HepG2 (cell line): ENCODE data around the gene MARK2. TPM values are rescaled to one million over a fixed set of nuclear protein-coding genes. Genes with fewer than 3 reads are reported as not detected.
A peak's percentile ranks its signal among the peaks of the same experiment; 100 is the strongest.

Experiments
- ADNP ChIP-seq: sonication (generic); formaldehyde crosslinking; IDR thresholded peaks from 2 replicates; pipeline ENCODE4 v1.4.0; 2020; ENCODE audit warnings: missing genetic modification reagents
- ATF7 ChIP-seq, 2 experiments: fragments of 450-650 bp in 1 of 2; sonication (generic) in 1 of 2; formaldehyde crosslinking in 1 of 2; IDR thresholded peaks; 2 replicates each; pipeline versions ENCODE4 v1.4.0 to v1.6.1; 2016 to 2020; ENCODE audit warnings: antibody characterized with exemption in 1 of 2, mild to moderate bottlenecking in 1 of 2, missing genetic modification reagents in 1 of 2
- ELF3 ChIP-seq: IDR thresholded peaks from 2 replicates; pipeline ENCODE4 v1.6.1; 2016; ENCODE audit warnings: missing genetic modification reagents, missing compliant biosample characterization
- KDM4B ChIP-seq: sonication (generic); formaldehyde crosslinking; IDR thresholded peaks from 2 replicates; pipeline ENCODE4 v1.4.0; 2020; ENCODE audit warnings: missing genetic modification reagents
- NFE2 ChIP-seq: sonication (generic); formaldehyde crosslinking; IDR thresholded peaks from 2 replicates; pipeline ENCODE4 v1.4.0; 2020; ENCODE audit warnings: missing genetic modification reagents
- NFE2L2 ChIP-seq: fragments of 150-350 bp; IDR thresholded peaks from 2 replicates; pipeline ENCODE4 v1.6.1; 2014; ENCODE audit warnings: low read length
- RFX1 ChIP-seq: fragments of 450-650 bp; IDR thresholded peaks from 2 replicates; pipeline ENCODE4 v1.6.1; 2017
- TARDBP ChIP-seq: sonication (generic); formaldehyde crosslinking; IDR thresholded peaks from 2 replicates; pipeline ENCODE4 v1.8.0; 2022; ENCODE audit warnings: mild to moderate bottlenecking, missing genetic modification reagents
- ZBTB1 ChIP-seq: sonication (generic); formaldehyde crosslinking; IDR thresholded peaks from 2 replicates; pipeline ENCODE4 v1.4.0; 2020; ENCODE audit warnings: missing genetic modification reagents, borderline replicate concordance
- ZBTB8A ChIP-seq: sonication (generic); formaldehyde crosslinking; IDR thresholded peaks from 2 replicates; pipeline ENCODE4 v1.4.0; 2020; ENCODE audit warnings: mild to moderate bottlenecking, low read depth, missing genetic modification reagents, borderline replicate concordance
- polyA plus RNA-seq, 8 experiments: library from polyadenylated mRNA; depleted of rRNA in 3 of 8; stranded (reverse) in 7 of 8; unstranded in 1 of 8; fragments of >200 nt; fragmentation: Illumina TruSeq in 4 of 8; extraction: Trizol in 4 of 8; gene quantifications; 2 replicates each; pipeline versions ENCODE4 v1.2.1 to v1.2.3, GENCODE V29; 2011 to 2016; ENCODE audit warnings: low read depth in 4 of 8, missing spikeins in 1 of 8, mixed read lengths in 1 of 8; ENCODE audit not compliant: insufficient read depth in 1 of 8
- total RNA-seq, 5 experiments: library from RNA; depleted of rRNA; stranded (reverse); fragments of >200 nt; fragmentation: Illumina TruSeq; extraction: Trizol; gene quantifications; 2 replicates each; pipeline ENCODE4 v1.2.3, GENCODE V29; 2016; ENCODE audit warnings: low read depth in 1 of 5
- TF ChIP-seq, protein P1 (sequence below): sonication (generic); formaldehyde crosslinking; IDR thresholded peaks from 2 replicates; pipeline ENCODE4 v1.5.1; 2020; ENCODE audit warnings: mild to moderate bottlenecking, missing genetic modification reagents, moderate library complexity
- TF ChIP-seq, protein P2 (sequence below): sonication (generic); formaldehyde crosslinking; conservative IDR thresholded peaks from 2 replicates; pipeline ENCODE4 v1.4.0; 2020; ENCODE audit warnings: missing genetic modification reagents
- TF ChIP-seq, protein P3 (sequence below): sonication (generic); formaldehyde crosslinking; IDR thresholded peaks from 2 replicates; pipeline ENCODE4 v1.4.0; 2020; ENCODE audit warnings: missing genetic modification reagents
- TF ChIP-seq, protein P4 (sequence below): sonication (generic); formaldehyde crosslinking; IDR thresholded peaks from 2 replicates; pipeline ENCODE4 v1.4.0; 2020; ENCODE audit warnings: missing genetic modification reagents
- TF ChIP-seq, protein P5 (sequence below): sonication (generic); formaldehyde crosslinking; IDR thresholded peaks from 2 replicates; pipeline ENCODE4 v1.4.0; 2020; ENCODE audit warnings: missing genetic modification reagents
- TF ChIP-seq, protein P6 (sequence below): IDR thresholded peaks from 2 replicates; pipeline ENCODE4 v1.6.1; 2016; ENCODE audit warnings: missing compliant biosample characterization, missing genetic modification reagents, borderline replicate concordance

Gene MARK2
- total and polyA plus RNA-seq, 2 of the 13 experiments (the other 11 are each of a cell fraction or from before 2014, with no cell fraction given): 13.5 to 13.9 TPM

DNA sequence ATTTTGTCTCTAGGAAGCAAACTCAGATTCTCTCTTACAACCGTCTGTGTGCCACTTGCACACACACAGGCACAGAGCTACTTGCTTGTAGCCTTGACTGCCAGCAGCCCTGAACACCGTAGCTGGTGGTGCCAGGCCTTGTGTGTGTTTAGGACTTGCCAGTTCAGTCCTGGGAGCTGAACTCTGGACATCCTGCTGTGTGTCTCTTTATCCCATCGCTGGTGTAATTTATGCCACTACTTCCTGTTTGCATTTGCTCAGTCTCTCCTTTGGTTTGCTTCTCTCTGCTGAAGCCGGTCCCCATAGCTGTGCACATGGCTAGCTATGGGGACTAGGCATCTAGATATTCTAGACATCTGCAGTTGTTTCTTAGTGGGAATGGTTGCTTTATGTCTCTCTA, 24.0 kb downstream of the MARK2 start (continued):
- TF ChIP-seq, protein P1, sequence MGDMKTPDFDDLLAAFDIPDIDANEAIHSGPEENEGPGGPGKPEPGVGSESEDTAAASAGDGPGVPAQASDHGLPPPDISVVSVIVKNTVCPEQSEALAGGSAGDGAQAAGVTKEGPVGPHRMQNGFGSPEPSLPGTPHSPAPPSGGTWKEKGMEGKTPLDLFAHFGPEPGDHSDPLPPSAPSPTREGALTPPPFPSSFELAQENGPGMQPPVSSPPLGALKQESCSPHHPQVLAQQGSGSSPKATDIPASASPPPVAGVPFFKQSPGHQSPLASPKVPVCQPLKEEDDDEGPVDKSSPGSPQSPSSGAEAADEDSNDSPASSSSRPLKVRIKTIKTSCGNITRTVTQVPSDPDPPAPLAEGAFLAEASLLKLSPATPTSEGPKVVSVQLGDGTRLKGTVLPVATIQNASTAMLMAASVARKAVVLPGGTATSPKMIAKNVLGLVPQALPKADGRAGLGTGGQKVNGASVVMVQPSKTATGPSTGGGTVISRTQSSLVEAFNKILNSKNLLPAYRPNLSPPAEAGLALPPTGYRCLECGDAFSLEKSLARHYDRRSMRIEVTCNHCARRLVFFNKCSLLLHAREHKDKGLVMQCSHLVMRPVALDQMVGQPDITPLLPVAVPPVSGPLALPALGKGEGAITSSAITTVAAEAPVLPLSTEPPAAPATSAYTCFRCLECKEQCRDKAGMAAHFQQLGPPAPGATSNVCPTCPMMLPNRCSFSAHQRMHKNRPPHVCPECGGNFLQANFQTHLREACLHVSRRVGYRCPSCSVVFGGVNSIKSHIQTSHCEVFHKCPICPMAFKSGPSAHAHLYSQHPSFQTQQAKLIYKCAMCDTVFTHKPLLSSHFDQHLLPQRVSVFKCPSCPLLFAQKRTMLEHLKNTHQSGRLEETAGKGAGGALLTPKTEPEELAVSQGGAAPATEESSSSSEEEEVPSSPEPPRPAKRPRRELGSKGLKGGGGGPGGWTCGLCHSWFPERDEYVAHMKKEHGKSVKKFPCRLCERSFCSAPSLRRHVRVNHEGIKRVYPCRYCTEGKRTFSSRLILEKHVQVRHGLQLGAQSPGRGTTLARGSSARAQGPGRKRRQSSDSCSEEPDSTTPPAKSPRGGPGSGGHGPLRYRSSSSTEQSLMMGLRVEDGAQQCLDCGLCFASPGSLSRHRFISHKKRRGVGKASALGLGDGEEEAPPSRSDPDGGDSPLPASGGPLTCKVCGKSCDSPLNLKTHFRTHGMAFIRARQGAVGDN (CRISPR knock-in tag): peak; percentile 49; the same call in 1 of the 2 replicates
- TF ChIP-seq TARDBP (CRISPR knock-in tag): no peak
- TF ChIP-seq, protein P2, sequence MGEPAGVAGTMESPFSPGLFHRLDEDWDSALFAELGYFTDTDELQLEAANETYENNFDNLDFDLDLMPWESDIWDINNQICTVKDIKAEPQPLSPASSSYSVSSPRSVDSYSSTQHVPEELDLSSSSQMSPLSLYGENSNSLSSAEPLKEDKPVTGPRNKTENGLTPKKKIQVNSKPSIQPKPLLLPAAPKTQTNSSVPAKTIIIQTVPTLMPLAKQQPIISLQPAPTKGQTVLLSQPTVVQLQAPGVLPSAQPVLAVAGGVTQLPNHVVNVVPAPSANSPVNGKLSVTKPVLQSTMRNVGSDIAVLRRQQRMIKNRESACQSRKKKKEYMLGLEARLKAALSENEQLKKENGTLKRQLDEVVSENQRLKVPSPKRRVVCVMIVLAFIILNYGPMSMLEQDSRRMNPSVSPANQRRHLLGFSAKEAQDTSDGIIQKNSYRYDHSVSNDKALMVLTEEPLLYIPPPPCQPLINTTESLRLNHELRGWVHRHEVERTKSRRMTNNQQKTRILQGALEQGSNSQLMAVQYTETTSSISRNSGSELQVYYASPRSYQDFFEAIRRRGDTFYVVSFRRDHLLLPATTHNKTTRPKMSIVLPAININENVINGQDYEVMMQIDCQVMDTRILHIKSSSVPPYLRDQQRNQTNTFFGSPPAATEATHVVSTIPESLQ (CRISPR knock-in tag): no peak
- TF ChIP-seq ATF7 (IDR thresholded peaks at IDR 0.05): no peak
- TF ChIP-seq ATF7 (CRISPR knock-in tag; IDR thresholded peaks at IDR 0.05): no peak
- TF ChIP-seq ELF3 (CRISPR knock-in tag): peak; percentile 98
- TF ChIP-seq NFE2 (CRISPR knock-in tag): no peak
- no peak for TF ChIP-seq RFX1
- TF ChIP-seq, protein P3, sequence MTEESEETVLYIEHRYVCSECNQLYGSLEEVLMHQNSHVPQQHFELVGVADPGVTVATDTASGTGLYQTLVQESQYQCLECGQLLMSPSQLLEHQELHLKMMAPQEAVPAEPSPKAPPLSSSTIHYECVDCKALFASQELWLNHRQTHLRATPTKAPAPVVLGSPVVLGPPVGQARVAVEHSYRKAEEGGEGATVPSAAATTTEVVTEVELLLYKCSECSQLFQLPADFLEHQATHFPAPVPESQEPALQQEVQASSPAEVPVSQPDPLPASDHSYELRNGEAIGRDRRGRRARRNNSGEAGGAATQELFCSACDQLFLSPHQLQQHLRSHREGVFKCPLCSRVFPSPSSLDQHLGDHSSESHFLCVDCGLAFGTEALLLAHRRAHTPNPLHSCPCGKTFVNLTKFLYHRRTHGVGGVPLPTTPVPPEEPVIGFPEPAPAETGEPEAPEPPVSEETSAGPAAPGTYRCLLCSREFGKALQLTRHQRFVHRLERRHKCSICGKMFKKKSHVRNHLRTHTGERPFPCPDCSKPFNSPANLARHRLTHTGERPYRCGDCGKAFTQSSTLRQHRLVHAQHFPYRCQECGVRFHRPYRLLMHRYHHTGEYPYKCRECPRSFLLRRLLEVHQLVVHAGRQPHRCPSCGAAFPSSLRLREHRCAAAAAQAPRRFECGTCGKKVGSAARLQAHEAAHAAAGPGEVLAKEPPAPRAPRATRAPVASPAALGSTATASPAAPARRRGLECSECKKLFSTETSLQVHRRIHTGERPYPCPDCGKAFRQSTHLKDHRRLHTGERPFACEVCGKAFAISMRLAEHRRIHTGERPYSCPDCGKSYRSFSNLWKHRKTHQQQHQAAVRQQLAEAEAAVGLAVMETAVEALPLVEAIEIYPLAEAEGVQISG (CRISPR knock-in tag): 0 out of 2 replicates have a peak, but pooled peaks have one; percentile 47
- no peak for TF ChIP-seq KDM4B (CRISPR knock-in tag)
- TF ChIP-seq, protein P4, sequence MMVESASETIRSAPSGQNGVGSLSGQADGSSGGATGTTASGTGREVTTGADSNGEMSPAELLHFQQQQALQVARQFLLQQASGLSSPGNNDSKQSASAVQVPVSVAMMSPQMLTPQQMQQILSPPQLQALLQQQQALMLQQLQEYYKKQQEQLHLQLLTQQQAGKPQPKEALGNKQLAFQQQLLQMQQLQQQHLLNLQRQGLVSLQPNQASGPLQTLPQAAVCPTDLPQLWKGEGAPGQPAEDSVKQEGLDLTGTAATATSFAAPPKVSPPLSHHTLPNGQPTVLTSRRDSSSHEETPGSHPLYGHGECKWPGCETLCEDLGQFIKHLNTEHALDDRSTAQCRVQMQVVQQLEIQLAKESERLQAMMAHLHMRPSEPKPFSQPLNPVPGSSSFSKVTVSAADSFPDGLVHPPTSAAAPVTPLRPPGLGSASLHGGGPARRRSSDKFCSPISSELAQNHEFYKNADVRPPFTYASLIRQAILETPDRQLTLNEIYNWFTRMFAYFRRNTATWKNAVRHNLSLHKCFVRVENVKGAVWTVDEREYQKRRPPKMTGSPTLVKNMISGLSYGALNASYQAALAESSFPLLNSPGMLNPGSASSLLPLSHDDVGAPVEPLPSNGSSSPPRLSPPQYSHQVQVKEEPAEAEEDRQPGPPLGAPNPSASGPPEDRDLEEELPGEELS (CRISPR knock-in tag): peak; percentile 70
- no peak; the same call in 1 of the 2 replicates for TF ChIP-seq ADNP (CRISPR knock-in tag)
- TF ChIP-seq, protein P5, sequence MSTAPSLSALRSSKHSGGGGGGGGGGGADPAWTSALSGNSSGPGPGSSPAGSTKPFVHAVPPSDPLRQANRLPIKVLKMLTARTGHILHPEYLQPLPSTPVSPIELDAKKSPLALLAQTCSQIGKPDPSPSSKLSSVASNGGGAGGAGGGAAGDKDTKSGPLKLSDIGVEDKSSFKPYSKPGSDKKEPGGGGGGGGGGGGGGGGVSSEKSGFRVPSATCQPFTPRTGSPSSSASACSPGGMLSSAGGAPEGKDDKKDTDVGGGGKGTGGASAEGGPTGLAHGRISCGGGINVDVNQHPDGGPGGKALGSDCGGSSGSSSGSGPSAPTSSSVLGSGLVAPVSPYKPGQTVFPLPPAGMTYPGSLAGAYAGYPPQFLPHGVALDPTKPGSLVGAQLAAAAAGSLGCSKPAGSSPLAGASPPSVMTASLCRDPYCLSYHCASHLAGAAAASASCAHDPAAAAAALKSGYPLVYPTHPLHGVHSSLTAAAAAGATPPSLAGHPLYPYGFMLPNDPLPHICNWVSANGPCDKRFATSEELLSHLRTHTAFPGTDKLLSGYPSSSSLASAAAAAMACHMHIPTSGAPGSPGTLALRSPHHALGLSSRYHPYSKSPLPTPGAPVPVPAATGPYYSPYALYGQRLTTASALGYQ (CRISPR knock-in tag): no peak
- no peak for TF ChIP-seq ZBTB1 (CRISPR knock-in tag)
- TF ChIP-seq ZBTB8A: no peak
- no peak for TF ChIP-seq NFE2L2
- TF ChIP-seq, protein P6, sequence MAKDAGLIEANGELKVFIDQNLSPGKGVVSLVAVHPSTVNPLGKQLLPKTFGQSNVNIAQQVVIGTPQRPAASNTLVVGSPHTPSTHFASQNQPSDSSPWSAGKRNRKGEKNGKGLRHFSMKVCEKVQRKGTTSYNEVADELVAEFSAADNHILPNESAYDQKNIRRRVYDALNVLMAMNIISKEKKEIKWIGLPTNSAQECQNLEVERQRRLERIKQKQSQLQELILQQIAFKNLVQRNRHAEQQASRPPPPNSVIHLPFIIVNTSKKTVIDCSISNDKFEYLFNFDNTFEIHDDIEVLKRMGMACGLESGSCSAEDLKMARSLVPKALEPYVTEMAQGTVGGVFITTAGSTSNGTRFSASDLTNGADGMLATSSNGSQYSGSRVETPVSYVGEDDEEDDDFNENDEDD (CRISPR knock-in tag): peak; percentile 31; the same call in 1 of the 2 replicates
